SK-N-SH (cell line): ENCODE measurements around the gene DPEP2. TPM values are rescaled to one million over a fixed set of nuclear protein-coding genes. Genes with fewer than 3 reads are reported as not detected.

Experiments
- CTCF ChIA-PET: fragments of 300-600, 350-600 bp; formaldehyde crosslinking; extraction: SDS; loops from one replicate; lab custom pipeline; 2021; lab: Yijun Ruan, JAX
- POLR2A ChIA-PET: fragments of 350-600 bp; sonication (Branson Sonifier 250); formaldehyde crosslinking; extraction: SDS; loops from one replicate; lab custom pipeline; 2020; ENCODE audit warnings: antibody characterized with exemption, inconsistent platforms; lab: Yijun Ruan, JAX
- DNase-seq: peaks from one replicate; pipeline ENCODE4 v3.0.0; 2012
- H2AFZ ChIP-seq: fragments of 200-600 bp; sonication (generic); 2 replicates; pipeline ENCODE4 v1.8.1; 2016; ENCODE audit warnings: antibody characterized with exemption, mild to moderate bottlenecking, low read depth
- H3F3A ChIP-seq: fragments of 200-600 bp; sonication (generic); replicated peaks from 2 replicates; pipeline ENCODE3; 2016; ENCODE audit warnings: antibody characterized with exemption, mild to moderate bottlenecking; ENCODE audit not compliant: insufficient read depth
- H3K27ac ChIP-seq, 2 experiments: fragments of 200-500 bp in 1 of 2; fragments of 200-600 bp in 1 of 2; sonication (Bioruptor generic) in 1 of 2; sonication (generic), shearing (Covaris generic) in 1 of 2; 2 replicates each; pipeline versions ENCODE4 v1.5.1 to v1.6.1; 2014 to 2016; ENCODE audit warnings: low read depth in 2 of 2, inconsistent platforms in 1 of 2, low read length in 1 of 2, mild to moderate bottlenecking in 1 of 2, mixed read lengths in 1 of 2
- H3K27me3 ChIP-seq: fragments of 200-600 bp; sonication (generic), shearing (Covaris generic); 2 replicates; pipeline ENCODE4 v1.6.1; 2016; ENCODE audit warnings: mixed run types; ENCODE audit not compliant: insufficient read depth
- H3K36me3 ChIP-seq, 2 experiments: fragments of 200-500 bp in 1 of 2; fragments of 200-600 bp in 1 of 2; sonication (Bioruptor generic) in 1 of 2; sonication (generic) in 1 of 2; replicated peaks in 1 of 2; 2 replicates each; pipeline versions ENCODE3 to v1.5.1; 2014 to 2016; ENCODE audit warnings: low read length in 1 of 2, mild to moderate bottlenecking in 1 of 2; ENCODE audit not compliant: insufficient read depth in 2 of 2, control insufficient read depth in 1 of 2
- H3K4me1 ChIP-seq, 2 experiments: fragments of 200-500 bp in 1 of 2; fragments of 200-600 bp in 1 of 2; sonication (Bioruptor generic) in 1 of 2; sonication (generic), shearing (Covaris generic) in 1 of 2; 2 replicates each; pipeline versions ENCODE4 v1.5.1 to v1.6.1; 2014 to 2016; ENCODE audit warnings: low read depth in 1 of 2, low read length in 1 of 2, mixed run types in 1 of 2; ENCODE audit not compliant: insufficient read depth in 2 of 2, control insufficient read depth in 1 of 2
- H3K4me2 ChIP-seq: fragments of 200-600 bp; sonication (generic), shearing (Covaris generic); 2 replicates; pipeline ENCODE4 v1.6.1; 2017; ENCODE audit warnings: mixed run types
- H3K4me3 ChIP-seq, 2 experiments: fragments of 200-500 bp in 1 of 2; fragments of 200-600 bp in 1 of 2; sonication (Bioruptor generic) in 1 of 2; sonication (generic), shearing (Covaris generic) in 1 of 2; 2 replicates each; pipeline versions ENCODE4 v1.5.1 to v1.8.1; 2014 to 2016; ENCODE audit warnings: low read depth in 2 of 2, inconsistent platforms in 1 of 2, low read length in 1 of 2, mild to moderate bottlenecking in 1 of 2, mixed read lengths in 1 of 2, moderate library complexity in 1 of 2
- H3K79me2 ChIP-seq: fragments of 200-600 bp; sonication (generic); 2 replicates; pipeline ENCODE4 v1.8.1; 2017; ENCODE audit warnings: mild to moderate bottlenecking; ENCODE audit not compliant: insufficient read depth
- H3K9ac ChIP-seq: fragments of 200-600 bp; sonication (generic); 2 replicates; pipeline ENCODE4 v1.6.1; 2017; ENCODE audit warnings: mixed run types
- H3K9me2 ChIP-seq: fragments of 200-600 bp; sonication (generic); 2 replicates; pipeline ENCODE4 v1.6.1; 2017; ENCODE audit warnings: mixed run types
- H3K9me3 ChIP-seq: fragments of 200-600 bp; sonication (generic); 2 replicates; pipeline ENCODE4 v1.6.1; 2017; ENCODE audit warnings: mixed run types, mild to moderate bottlenecking, moderate library complexity
- H4K20me1 ChIP-seq: fragments of 200-600 bp; sonication (generic); 2 replicates; pipeline ENCODE4 v1.6.1; 2017; ENCODE audit warnings: mild to moderate bottlenecking, mixed run types; ENCODE audit not compliant: insufficient read depth
- CHD2 ChIP-seq: fragments of 150-350 bp; IDR thresholded peaks from 2 replicates; pipeline ENCODE4 v1.6.1; 2018; ENCODE audit warnings: low read length; ENCODE audit not compliant: partially characterized antibody
- ELF1 ChIP-seq: IDR thresholded peaks from 2 replicates; pipeline ENCODE4 v1.4.0; 2012
- EP300 ChIP-seq, 2 experiments: IDR thresholded peaks; 2 replicates each; pipeline versions ENCODE4 v1.4.0 to v1.6.1; 2012; ENCODE audit warnings: borderline replicate concordance in 1 of 2, low read depth in 1 of 2, low read length in 1 of 2
- EZH2phosphoT487 ChIP-seq: fragments of 200-600 bp; sonication (generic); IDR thresholded peaks from 2 replicates; pipeline ENCODE4 v1.6.1; 2017; ENCODE audit warnings: low read depth, mixed run types, mild to moderate bottlenecking, antibody characterized with exemption, moderate library complexity, borderline replicate concordance
- FOSL2 ChIP-seq: IDR thresholded peaks from 2 replicates; pipeline ENCODE4 v1.4.0; 2012; ENCODE audit warnings: low read depth, mild to moderate bottlenecking, moderate library complexity, borderline replicate concordance
- FOXM1 ChIP-seq: IDR thresholded peaks from 2 replicates; pipeline ENCODE4 v1.4.0; 2012; ENCODE audit warnings: low read depth, mild to moderate bottlenecking
- JUND ChIP-seq: IDR thresholded peaks from 2 replicates; pipeline ENCODE4 v1.4.0; 2012
- MXI1 ChIP-seq: IDR thresholded peaks from 2 replicates; pipeline ENCODE4 v1.6.1; 2012; ENCODE audit warnings: mild to moderate bottlenecking, low read depth, low read length, improper control_type of control experiment
- REST ChIP-seq: IDR thresholded peaks from 2 replicates; pipeline ENCODE4 v1.6.1; 2012; ENCODE audit warnings: mild to moderate bottlenecking, low read depth, low read length, moderate library complexity
- RFX5 ChIP-seq: IDR thresholded peaks from 2 replicates; pipeline ENCODE4 v1.6.1; 2012; ENCODE audit warnings: mild to moderate bottlenecking, improper control_type of control experiment, low read length
- RXRA ChIP-seq: IDR thresholded peaks from 2 replicates; pipeline ENCODE4 v1.4.0; 2012; ENCODE audit warnings: low read depth, mild to moderate bottlenecking, borderline replicate concordance
- WGBS: methylation state at CpG from one replicate; pipeline ENCODE4 v1.1.6; 2017; ENCODE audit warnings: low lambda C conversion rate; 5-methylcytosine and 5-hydroxymethylcytosine counted together
- polyA plus RNA-seq, 3 experiments: library from polyadenylated mRNA; depleted of rRNA; stranded (reverse); fragments of >200 nt; gene quantifications; 2 replicates each; pipeline ENCODE4 v1.2.3, GENCODE V29; 2012
- TF ChIP-seq, protein P1 (sequence below): fragments of 150-350 bp; IDR thresholded peaks from 2 replicates; pipeline ENCODE4 v1.6.1; 2017; ENCODE audit warnings: antibody characterized with exemption, low read length, low read depth, borderline replicate concordance
- TF ChIP-seq, protein P2 (sequence below): fragments of 150-350 bp; IDR thresholded peaks from 2 replicates; pipeline ENCODE4 v1.6.1; 2016; ENCODE audit warnings: mild to moderate bottlenecking, low read depth, low read length

The DPEP2 gene
- polyA plus RNA-seq, 1 of the 3 experiments (the other 2 are of a cell fraction), result not detected

DNA sequence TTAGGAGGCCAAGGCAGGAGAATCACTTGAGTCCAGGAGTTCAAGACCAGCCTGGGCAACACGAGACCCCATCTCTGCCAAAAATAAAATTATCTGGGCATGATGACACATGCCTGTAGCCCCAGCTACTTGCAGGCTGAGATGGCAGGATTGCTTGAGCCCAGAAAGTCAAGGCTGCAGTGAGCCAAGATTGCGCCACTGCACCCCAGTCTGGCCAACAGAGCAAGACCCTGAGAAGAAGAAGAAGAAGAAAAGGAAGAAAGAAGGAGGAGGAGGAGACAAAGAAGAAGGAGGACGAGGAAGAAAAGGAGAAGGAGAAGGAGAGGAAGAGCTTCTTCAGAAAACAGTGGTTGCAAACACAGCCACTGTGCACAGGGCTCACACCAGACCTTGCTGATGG lies 10.6 kb downstream of the DPEP2 start:
- CTCF ChIA-PET, result interaction anchor here (0.6 to 1.8 kb wide), 6 partner anchors 18 to 323 kb away, joined by 3 to 5 read pairs (median 4); no protein-coding TSS in a partner anchor
- H4K20me1 ChIP-seq, result no peaks in the 10 kb centered on the region
- no peaks in the 10 kb centered on the region for H3K9me2 ChIP-seq
- H3K27ac ChIP-seq, result no peak overlapping the region
- no peak overlapping the region for H3K9ac ChIP-seq
- H3K9me3 ChIP-seq, result no peaks in the 10 kb centered on the region
- TF ChIP-seq, protein P1, sequence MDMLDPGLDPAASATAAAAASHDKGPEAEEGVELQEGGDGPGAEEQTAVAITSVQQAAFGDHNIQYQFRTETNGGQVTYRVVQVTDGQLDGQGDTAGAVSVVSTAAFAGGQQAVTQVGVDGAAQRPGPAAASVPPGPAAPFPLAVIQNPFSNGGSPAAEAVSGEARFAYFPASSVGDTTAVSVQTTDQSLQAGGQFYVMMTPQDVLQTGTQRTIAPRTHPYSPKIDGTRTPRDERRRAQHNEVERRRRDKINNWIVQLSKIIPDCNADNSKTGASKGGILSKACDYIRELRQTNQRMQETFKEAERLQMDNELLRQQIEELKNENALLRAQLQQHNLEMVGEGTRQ, result no peak
- TF ChIP-seq CHD2 (no peak), RFX5 (no peak), EZH2phosphoT487 (no peak), MXI1 (no peak), REST (no peak)
- TF ChIP-seq, protein P2, sequence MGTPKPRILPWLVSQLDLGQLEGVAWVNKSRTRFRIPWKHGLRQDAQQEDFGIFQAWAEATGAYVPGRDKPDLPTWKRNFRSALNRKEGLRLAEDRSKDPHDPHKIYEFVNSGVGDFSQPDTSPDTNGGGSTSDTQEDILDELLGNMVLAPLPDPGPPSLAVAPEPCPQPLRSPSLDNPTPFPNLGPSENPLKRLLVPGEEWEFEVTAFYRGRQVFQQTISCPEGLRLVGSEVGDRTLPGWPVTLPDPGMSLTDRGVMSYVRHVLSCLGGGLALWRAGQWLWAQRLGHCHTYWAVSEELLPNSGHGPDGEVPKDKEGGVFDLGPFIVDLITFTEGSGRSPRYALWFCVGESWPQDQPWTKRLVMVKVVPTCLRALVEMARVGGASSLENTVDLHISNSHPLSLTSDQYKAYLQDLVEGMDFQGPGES, result no peak
- peaks cover 0 to 10% of the 10 kb centered on the region in 2 experiments; a peak in 1 of 4 replicates for H3K4me1 ChIP-seq
- no peaks in the 10 kb centered on the region for H3F3A ChIP-seq
- DNase-seq, result no peak
- no peaks in the 10 kb centered on the region for H3K27me3 ChIP-seq
- no peak overlapping the region for H3K4me3 ChIP-seq
- no peak overlapping the region for H3K4me2 ChIP-seq
- no peaks in the 10 kb centered on the region for H3K36me3 ChIP-seq
- POLR2A ChIA-PET, result no interaction called here
- WGBS, result 57% methylated on average over 3 of the region's 3 CpGs
- H2AFZ ChIP-seq, result no peak overlapping the region
- H3K79me2 ChIP-seq, result no peaks in the 10 kb centered on the region

DNA sequence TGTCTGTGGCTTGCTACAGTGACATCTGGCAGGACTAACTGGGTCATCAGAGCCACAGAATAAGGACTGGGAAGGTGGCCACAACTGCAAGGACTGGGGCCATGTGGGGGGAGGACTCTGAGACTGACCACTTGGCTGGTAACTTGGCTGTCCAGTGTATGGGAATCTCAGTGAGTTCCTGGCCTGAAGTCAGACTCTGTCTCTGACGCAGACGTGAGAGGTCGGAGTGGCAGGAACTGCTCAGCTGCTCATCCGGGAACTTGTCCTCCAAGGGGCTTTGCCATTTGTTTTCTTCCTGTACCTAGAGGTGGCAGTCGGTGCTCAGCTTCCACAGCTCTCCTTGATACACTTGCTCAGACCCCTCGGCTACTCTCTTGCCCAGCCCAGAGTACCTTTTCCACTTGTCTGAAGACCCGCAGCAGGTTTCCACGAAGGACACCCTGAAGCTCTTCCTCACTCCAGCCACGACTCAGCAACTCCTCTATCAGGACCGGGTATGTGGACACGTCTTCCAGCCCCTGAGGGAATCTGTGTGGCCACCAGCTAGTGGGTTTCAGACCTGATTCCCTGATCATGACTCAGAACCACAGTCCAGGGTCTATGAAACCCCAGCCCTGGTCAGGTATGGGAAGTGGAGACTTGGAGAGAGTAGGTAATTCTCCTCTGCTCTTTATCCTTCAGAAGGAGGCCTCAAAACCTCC lies 11.7 kb downstream of the DPEP2 start:
- Histone ChIP-seq H3K4me3 (no peak overlapping the region), H3K9me3 (no peaks in the 10 kb centered on the region), H3K4me2 (no peak overlapping the region), H3F3A (no peaks in the 10 kb centered on the region), H3K79me2 (no peaks in the 10 kb centered on the region), H3K27ac (no peak overlapping the region), H3K4me1 (peaks cover 0 to 3% of the 10 kb centered on the region in 2 experiments; a peak in 1 of 4 replicates), H3K36me3 (no peaks in the 10 kb centered on the region), H3K27me3 (no peaks in the 10 kb centered on the region), H3K9ac (no peak overlapping the region), H2AFZ (no peak overlapping the region), H4K20me1 (no peaks in the 10 kb centered on the region), H3K9me2 (no peaks in the 10 kb centered on the region)
- no peak for DNase-seq
- no peak for TF ChIP-seq RFX5
- no peak for TF ChIP-seq ELF1
- TF ChIP-seq EP300 (IDR thresholded peaks at IDR 0.05; ENCODE audit: borderline replicate concordance in 1 of 2, low read depth in 1 of 2, low read length in 1 of 2), result no peak
- no peak for TF ChIP-seq JUND
- TF ChIP-seq FOSL2, result no peak
- TF ChIP-seq FOXM1, result no peak
- TF ChIP-seq RXRA, result no peak
- CTCF ChIA-PET, result interaction anchor here (0.9 to 2.0 kb wide), 4 partner anchors 53 to 242 kb away, joined by 4 to 8 read pairs (median 4); no protein-coding TSS in a partner anchor
- WGBS, result 84% methylated on average over 11 of the region's 11 CpGs
- POLR2A ChIA-PET, result no interaction called here
